ENCODE results near the gene CA10.

CA10 gene

DNA sequence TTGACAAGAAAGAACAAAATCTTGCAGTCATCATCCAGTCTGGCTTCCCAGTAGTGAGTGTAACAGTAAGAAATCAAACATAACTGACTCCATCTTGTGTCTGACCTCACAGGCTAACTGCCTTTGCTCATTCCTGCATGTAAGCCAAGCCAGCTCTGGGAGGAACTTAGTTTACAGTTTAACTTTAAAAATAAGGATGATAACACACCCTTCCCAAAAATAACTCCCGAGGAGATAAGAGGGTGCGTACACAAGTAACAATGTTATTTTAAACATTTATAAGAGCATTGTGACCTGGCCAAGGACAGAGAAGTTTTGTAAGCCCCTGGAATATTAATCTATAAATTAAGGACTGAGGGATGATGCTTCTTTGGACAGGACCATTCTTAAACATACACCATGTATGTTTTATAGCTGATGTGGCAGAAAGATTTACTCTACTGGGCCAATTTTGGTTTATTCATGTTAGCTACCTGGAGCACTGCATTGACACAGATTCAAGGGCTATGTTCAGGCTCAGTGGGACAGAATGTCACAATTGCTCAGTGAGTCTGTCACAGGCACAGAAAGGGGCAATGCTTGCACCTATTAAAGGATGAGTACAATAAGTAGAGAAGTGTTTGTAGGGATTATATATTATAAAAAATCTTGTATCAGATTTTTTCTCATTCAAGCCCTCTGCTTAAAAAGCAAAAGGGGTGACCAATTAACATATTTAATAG lies 554.1 kb downstream of the CA10 start:
- H3K79me2 ChIP-seq (ENCODE audit: insufficient read depth, low read length) = no peaks in the 10 kb centered on the region
- no peak for TF ChIP-seq EZH2phosphoT487 (IDR thresholded peaks at IDR 0.05; ENCODE audit: borderline replicate concordance)
- TF ChIP-seq, protein P1, sequence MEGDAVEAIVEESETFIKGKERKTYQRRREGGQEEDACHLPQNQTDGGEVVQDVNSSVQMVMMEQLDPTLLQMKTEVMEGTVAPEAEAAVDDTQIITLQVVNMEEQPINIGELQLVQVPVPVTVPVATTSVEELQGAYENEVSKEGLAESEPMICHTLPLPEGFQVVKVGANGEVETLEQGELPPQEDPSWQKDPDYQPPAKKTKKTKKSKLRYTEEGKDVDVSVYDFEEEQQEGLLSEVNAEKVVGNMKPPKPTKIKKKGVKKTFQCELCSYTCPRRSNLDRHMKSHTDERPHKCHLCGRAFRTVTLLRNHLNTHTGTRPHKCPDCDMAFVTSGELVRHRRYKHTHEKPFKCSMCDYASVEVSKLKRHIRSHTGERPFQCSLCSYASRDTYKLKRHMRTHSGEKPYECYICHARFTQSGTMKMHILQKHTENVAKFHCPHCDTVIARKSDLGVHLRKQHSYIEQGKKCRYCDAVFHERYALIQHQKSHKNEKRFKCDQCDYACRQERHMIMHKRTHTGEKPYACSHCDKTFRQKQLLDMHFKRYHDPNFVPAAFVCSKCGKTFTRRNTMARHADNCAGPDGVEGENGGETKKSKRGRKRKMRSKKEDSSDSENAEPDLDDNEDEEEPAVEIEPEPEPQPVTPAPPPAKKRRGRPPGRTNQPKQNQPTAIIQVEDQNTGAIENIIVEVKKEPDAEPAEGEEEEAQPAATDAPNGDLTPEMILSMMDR (conservative IDR thresholded peaks at IDR 0.05; ENCODE audit: low read length) = no peak
- H3K4me3 ChIP-seq (ENCODE audit: low read length, poor library complexity, severe bottlenecking) = no peak overlapping the region
- H3K36me3 ChIP-seq (ENCODE audit: insufficient read depth, low read length) = no peaks in the 10 kb centered on the region
- H3K4me1 ChIP-seq (ENCODE audit: insufficient read depth, low read length, poor library complexity, severe bottlenecking) = no peaks in the 10 kb centered on the region
- H3F3A ChIP-seq (ENCODE audit: low read depth) = no peaks in the 10 kb centered on the region
- no peak overlapping the region for H3K9ac ChIP-seq (ENCODE audit: low read depth, low read length, poor library complexity, severe bottlenecking)
- no peaks in the 10 kb centered on the region for H4K20me1 ChIP-seq (ENCODE audit: insufficient read depth, low read length, poor library complexity, severe bottlenecking)
- no peak overlapping the region for H3K4me2 ChIP-seq (ENCODE audit: low read depth, low read length, poor library complexity, severe bottlenecking)
- no peaks in the 10 kb centered on the region for H3K9me2 ChIP-seq (replicated peaks; ENCODE audit: low read depth, low read length)
- no peak overlapping the region for H2AFZ ChIP-seq (ENCODE audit: low read length)
- H3K27me3 ChIP-seq (ENCODE audit: insufficient read depth, low read length, poor library complexity, severe bottlenecking) = no peaks in the 10 kb centered on the region
- H3K9me3 ChIP-seq (ENCODE audit: insufficient read depth, low read depth, low read length) = no peaks in the 10 kb centered on the region

DNA sequence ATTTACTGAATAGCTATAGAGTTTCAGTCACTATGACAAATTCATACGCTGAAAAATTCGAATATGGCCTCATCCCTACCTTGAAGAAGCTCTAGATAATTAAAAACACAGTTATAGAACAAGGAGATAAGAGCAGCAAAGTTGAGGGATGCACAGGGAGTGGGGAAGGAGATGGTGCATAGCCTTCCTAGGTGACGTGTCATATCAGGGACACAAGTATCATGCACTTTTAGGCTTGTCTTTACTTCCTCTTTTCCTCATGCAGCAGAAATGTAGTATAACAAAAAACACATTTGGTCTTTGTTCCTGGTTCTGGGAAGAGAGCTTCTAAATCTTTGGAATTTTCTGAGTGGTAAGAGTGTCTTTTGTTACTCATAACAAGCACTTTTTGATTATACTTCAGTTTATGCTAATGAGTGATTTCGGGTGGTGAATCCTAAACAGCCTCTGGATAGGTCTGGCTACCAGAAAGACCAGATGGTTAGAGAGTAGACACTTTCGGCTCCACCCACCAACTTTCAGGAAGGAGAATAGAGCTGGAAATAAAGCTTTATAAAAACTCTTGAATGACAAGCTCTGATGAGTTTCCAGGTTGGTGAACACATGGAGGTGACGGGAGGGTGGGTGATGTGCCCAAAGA lies 556.8 kb downstream of the CA10 start:
- H2AFZ ChIP-seq (ENCODE audit: low read length) = no peak overlapping the region

DNA sequence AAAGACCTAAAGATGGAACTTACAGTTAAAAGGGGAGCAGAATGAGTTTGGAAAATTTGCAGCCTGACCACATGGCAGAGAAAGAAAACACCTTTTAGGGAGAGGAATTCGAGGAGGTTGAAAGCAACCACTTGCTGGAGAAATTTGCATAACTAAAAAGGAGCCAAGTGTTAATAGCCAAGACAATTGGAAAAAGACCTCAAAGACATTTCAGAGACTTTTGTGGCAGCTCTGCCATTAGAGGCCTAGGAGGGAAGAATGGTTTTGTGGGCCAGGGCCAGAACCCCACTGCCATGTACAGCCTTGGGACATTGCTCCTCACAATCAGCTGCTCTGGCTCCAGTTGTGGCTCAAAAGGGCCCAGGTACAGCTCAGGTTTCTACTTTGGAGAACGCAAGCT lies 559.7 kb downstream of the CA10 start:
- Histone ChIP-seq H3F3A (ENCODE audit: low read depth) (no peaks in the 10 kb centered on the region), H4K20me1 (ENCODE audit: insufficient read depth, low read length, poor library complexity, severe bottlenecking) (no peaks in the 10 kb centered on the region), H3K79me2 (ENCODE audit: insufficient read depth, low read length) (no peaks in the 10 kb centered on the region), H3K27me3 (ENCODE audit: insufficient read depth, low read length, poor library complexity, severe bottlenecking) (no peaks in the 10 kb centered on the region), H3K4me2 (ENCODE audit: low read depth, low read length, poor library complexity, severe bottlenecking) (no peak overlapping the region), H3K9me3 (ENCODE audit: insufficient read depth, low read depth, low read length) (no peaks in the 10 kb centered on the region), H2AFZ (ENCODE audit: low read length) (no peak overlapping the region), H3K4me3 (ENCODE audit: low read length, poor library complexity, severe bottlenecking) (no peak overlapping the region), H3K9ac (ENCODE audit: low read depth, low read length, poor library complexity, severe bottlenecking) (no peak overlapping the region), H3K4me1 (ENCODE audit: insufficient read depth, low read length, poor library complexity, severe bottlenecking) (no peaks in the 10 kb centered on the region), H3K36me3 (ENCODE audit: insufficient read depth, low read length) (no peaks in the 10 kb centered on the region), H3K9me2 (replicated peaks; ENCODE audit: low read depth, low read length) (no peaks in the 10 kb centered on the region)
- no peak for TF ChIP-seq EZH2phosphoT487 (IDR thresholded peaks at IDR 0.05; ENCODE audit: borderline replicate concordance)
- TF ChIP-seq, protein P1 (conservative IDR thresholded peaks at IDR 0.05; ENCODE audit: low read length) = no peak

More for the DNA sequence above, 556.8 kb downstream of the CA10 start:
- Histone ChIP-seq H3K9me3 (ENCODE audit: insufficient read depth, low read depth, low read length) (no peaks in the 10 kb centered on the region), H3K4me2 (ENCODE audit: low read depth, low read length, poor library complexity, severe bottlenecking) (no peak overlapping the region), H3F3A (ENCODE audit: low read depth) (no peaks in the 10 kb centered on the region), H3K9ac (ENCODE audit: low read depth, low read length, poor library complexity, severe bottlenecking) (no peak overlapping the region), H3K4me3 (ENCODE audit: low read length, poor library complexity, severe bottlenecking) (no peak overlapping the region), H3K4me1 (ENCODE audit: insufficient read depth, low read length, poor library complexity, severe bottlenecking) (no peaks in the 10 kb centered on the region), H3K36me3 (ENCODE audit: insufficient read depth, low read length) (no peaks in the 10 kb centered on the region), H3K79me2 (ENCODE audit: insufficient read depth, low read length) (no peaks in the 10 kb centered on the region), H3K27me3 (ENCODE audit: insufficient read depth, low read length, poor library complexity, severe bottlenecking) (no peaks in the 10 kb centered on the region), H3K9me2 (replicated peaks; ENCODE audit: low read depth, low read length) (no peaks in the 10 kb centered on the region), H4K20me1 (ENCODE audit: insufficient read depth, low read length, poor library complexity, severe bottlenecking) (no peaks in the 10 kb centered on the region)
- no peak for TF ChIP-seq EZH2phosphoT487 (IDR thresholded peaks at IDR 0.05; ENCODE audit: borderline replicate concordance)
- TF ChIP-seq, protein P1 (conservative IDR thresholded peaks at IDR 0.05; ENCODE audit: low read length) = no peak
